Esophagus squamous epithelium (tissue), 5 donors: ENCODE data around the gene ZDHHC19. TPM values are rescaled to one million over a fixed set of nuclear protein-coding genes. Genes with fewer than 3 reads are reported as not detected.

Experiments
- DNase-seq: peaks from one replicate; lab custom pipeline; 2025; lab: John Stamatoyannopoulos, UW
- H3K27ac ChIP-seq, 4 donors: fragments of 200-600 bp; sonication (generic); one replicate each; pipeline ENCODE4 v1.5.1; 2016 to 2019; ENCODE audit warnings: mild to moderate bottlenecking in 1 of 4
- H3K27me3 ChIP-seq, 4 donors: fragments of 200-600 bp; sonication (generic); 1 replicate in 3 of 4; 2 replicates in 1 of 4; pipeline versions ENCODE4 v1.5.1 to v1.6.0; 2017 to 2021; ENCODE audit warnings: antibody characterized with exemption in 1 of 4
- H3K36me3 ChIP-seq, 3 donors: fragments of 200-600 bp; sonication (generic); one replicate each; pipeline ENCODE4 v1.5.1; 2016 to 2019
- H3K4me1 ChIP-seq, 3 donors: fragments of 200-600 bp; sonication (generic); one replicate each; pipeline ENCODE4 v1.5.1; 2017 to 2019
- H3K4me3 ChIP-seq, 4 donors: fragments of 200-600 bp; sonication (generic); 1 replicate in 3 of 4; 2 replicates in 1 of 4; pipeline ENCODE4 v1.5.1; 2016 to 2019; ENCODE audit warnings: mild to moderate bottlenecking in 2 of 4, moderate library complexity in 1 of 4
- H3K9me3 ChIP-seq, 3 donors: fragments of 200-600 bp; sonication (generic); one replicate each; pipeline ENCODE4 v1.5.1; 2016 to 2019
- CTCF ChIP-seq, 6 experiments: fragments of 450-650 bp in 4 of 6; fragments of 200-600 bp in 2 of 6; sonication (generic) in 2 of 6; IDR thresholded peaks; one replicate each; pipeline ENCODE4 v1.5.1; 2016 to 2019; ENCODE audit warnings: antibody characterized with exemption in 6 of 6, mild to moderate bottlenecking in 4 of 6, moderate library complexity in 4 of 6
- POLR2A ChIP-seq, 4 donors: fragments of 450-650 bp; IDR thresholded peaks; one replicate each; pipeline ENCODE4 v1.6.1; 2017; ENCODE audit warnings: antibody characterized with exemption in 4 of 4, mild to moderate bottlenecking in 4 of 4, moderate library complexity in 3 of 4
- WGBS, 2 donors: methylation state at CpG; one replicate each; pipeline ENCODE4 v1.1.5; 2018; 5-methylcytosine and 5-hydroxymethylcytosine counted together
- intact Hi-C: fragments of 100-400 bp; cut with DNase I; formaldehyde crosslinking; loops from one replicate; pipeline ENCODE4 v1.15.0; 2022
- total RNA-seq, 4 donors: library from RNA; depleted of rRNA; stranded (reverse); fragments of >200 nt; gene quantifications; one replicate each; pipeline ENCODE4 v1.1.0, GENCODE V29; 2016
- donor health status: DM: yes; HTN: yes; CAD: no.

Gene ZDHHC19
- total RNA-seq, 4 donors from 2014 or later: not detected

GRCh38 chr3:196180346-196180745 lies 30.9 kb downstream of the ZDHHC19 start:
- no peak for DNase-seq
- intact Hi-C loops: no loop called here
- H3K36me3 ChIP-seq: no peaks in the 10 kb centered on the region
- peaks cover 3 to 37% (median 13%) of the 10 kb centered on the region in 3 donors for H3K4me1 ChIP-seq
- no peaks in the 10 kb centered on the region for H3K9me3 ChIP-seq
- H3K27ac ChIP-seq: peak overlapping the region in 3 of 4 donors; percentile 36 to 77 (median 70)
- 60 to 78% methylated on average over 3 to 6 of the region's 9 CpGs for WGBS, 2 donors
- no peak for TF ChIP-seq POLR2A (IDR thresholded peaks at IDR 0.05)
- TF ChIP-seq CTCF (IDR thresholded peaks at IDR 0.05): no peak
- no peak overlapping the region for H3K4me3 ChIP-seq
- no peaks in the 10 kb centered on the region for H3K27me3 ChIP-seq

- H3K36me3 ChIP-seq: no peaks in the 10 kb centered on the region
- H3K9me3 ChIP-seq: no peaks in the 10 kb centered on the region
- no peak for DNase-seq
- TF ChIP-seq POLR2A (IDR thresholded peaks at IDR 0.05) (peak in 1 of 4 donors; percentile 22), CTCF (IDR thresholded peaks at IDR 0.05) (no peak)
- peak overlapping the region in 1 of 4 donors; percentile 41 for H3K4me3 ChIP-seq
- peak overlapping the region in 3 of 4 donors; percentile 36 to 77 (median 70) for H3K27ac ChIP-seq
- H3K4me1 ChIP-seq: peaks cover 3 to 37% (median 13%) of the 10 kb centered on the region in 3 donors
- no peaks in the 10 kb centered on the region for H3K27me3 ChIP-seq
- 25 to 30% methylated on average over 10 to 19 of the region's 24 CpGs for WGBS, 2 donors
- intact Hi-C loops: no loop called here
These were observed 31.6 kb downstream of the ZDHHC19 start for GRCh38 chr3:196179380-196180308.

- H3K27me3 ChIP-seq: no peaks in the 10 kb centered on the region
- no peaks in the 10 kb centered on the region for H3K36me3 ChIP-seq
- 56 to 63% methylated on average over 6 of the region's 6 CpGs for WGBS, 2 donors
- TF ChIP-seq CTCF (IDR thresholded peaks at IDR 0.05): no peak
- intact Hi-C loops: no loop called here
- peaks cover 3 to 35% (median 13%) of the 10 kb centered on the region in 3 donors for H3K4me1 ChIP-seq
- no peak for DNase-seq
- no peak overlapping the region for H3K4me3 ChIP-seq
- H3K9me3 ChIP-seq: no peaks in the 10 kb centered on the region
- peak overlapping the region in 3 of 4 donors; percentile 36 to 77 (median 70) for H3K27ac ChIP-seq
These were observed 32.2 kb downstream of the ZDHHC19 start for GRCh38 chr3:196178993-196179379.

- TF ChIP-seq CTCF (IDR thresholded peaks at IDR 0.05) (no peak), POLR2A (IDR thresholded peaks at IDR 0.05) (no peak)
- no peak for DNase-seq
- WGBS, 2 donors: 50 to 57% methylated on average over 4 of the region's 4 CpGs
- Histone ChIP-seq H3K27me3 (no peaks in the 10 kb centered on the region), H3K9me3 (no peaks in the 10 kb centered on the region), H3K4me3 (no peak overlapping the region), H3K27ac (no peak overlapping the region), H3K36me3 (no peaks in the 10 kb centered on the region), H3K4me1 (peaks cover 3 to 25% (median 11%) of the 10 kb centered on the region in 3 donors)
- intact Hi-C loops: no loop called here
These were observed 33.2 kb downstream of the ZDHHC19 start for GRCh38 chr3:196177967-196178366.

- no peaks in the 10 kb centered on the region for H3K27me3 ChIP-seq
- DNase-seq: no peak
- H3K36me3 ChIP-seq: no peaks in the 10 kb centered on the region
- intact Hi-C loops: no loop called here
- TF ChIP-seq POLR2A (IDR thresholded peaks at IDR 0.05) (no peak), CTCF (IDR thresholded peaks at IDR 0.05) (no peak)
- WGBS, 2 donors: 79 to 85% methylated on average over 9 to 10 of the region's 16 CpGs
- H3K27ac ChIP-seq: no peak overlapping the region
- H3K4me1 ChIP-seq: peaks cover 3 to 21% (median 11%) of the 10 kb centered on the region in 3 donors
- no peaks in the 10 kb centered on the region for H3K9me3 ChIP-seq
- no peak overlapping the region for H3K4me3 ChIP-seq
These were observed 33.6 kb downstream of the ZDHHC19 start for GRCh38 chr3:196177567-196177966.
